Erythroblast (primary cell): ENCODE data around the gene LAMB4.

Source experiments
- GATA1 ChIP-seq: IDR thresholded peaks from 2 replicates; pipeline ENCODE4 v1.6.1; 2011; ENCODE audit warnings: low read depth, mild to moderate bottlenecking, control low read depth, low read length, moderate library complexity
- POLR2A ChIP-seq: IDR thresholded peaks from 2 replicates; pipeline ENCODE4 v1.6.1; 2011; ENCODE audit warnings: mild to moderate bottlenecking, low read length

DNA sequence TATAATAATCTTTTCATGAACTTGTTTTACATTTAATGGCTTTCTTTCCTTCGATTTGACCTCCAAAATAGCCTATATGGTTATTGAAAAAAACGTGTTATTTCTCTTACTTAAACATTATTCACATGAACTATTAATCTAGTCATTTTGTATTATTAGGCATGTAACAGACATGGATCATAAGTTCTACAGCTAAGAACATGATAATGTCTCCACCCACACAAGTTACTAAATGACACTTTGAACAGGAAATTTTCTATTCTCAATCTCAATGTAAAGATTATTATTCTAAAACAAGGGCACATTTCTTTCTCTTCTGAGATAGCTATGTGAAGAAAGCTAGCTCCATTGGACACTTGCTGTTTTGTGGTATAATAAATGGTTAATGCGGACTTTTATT, 10.0 kb downstream of the LAMB4 start:
- no peak for TF ChIP-seq POLR2A
- no peak for TF ChIP-seq GATA1
